ENCODE measurements around the gene IRF2. TPM values are rescaled to one million over a fixed set of nuclear protein-coding genes. Genes with fewer than 3 reads are reported as not detected.

IRF2 gene
- total and polyA plus RNA-seq, 2 of the 8 experiments (the other 6 are each of a cell fraction or from before 2014, with no cell fraction given) = 13.8 to 17.0 TPM

GRCh38 chr4:184463856-184464255 lies 10.5 kb downstream of the IRF2 start:
- Histone ChIP-seq H4K91ac (replicated peaks; ENCODE audit: insufficient read length, low read length) (no peak overlapping the region), H3K23me2 (ENCODE audit: low read depth, low read length) (no peaks in the 10 kb centered on the region), H3K9ac (replicated peaks in 1 of 4; ENCODE audit: extremely low read depth in 1 of 4, low read depth in 3 of 4, low read length in 3 of 4) (no peak overlapping the region), H2BK15ac (ENCODE audit: low read length) (no peak overlapping the region), H3K79me1 (ENCODE audit: low read depth, low read length) (peaks cover 3% of the 10 kb centered on the region), H2AK5ac (ENCODE audit: low read depth, low read length) (no peak overlapping the region), H2AFZ (ENCODE audit: low read length) (no peak overlapping the region), H3K36me3 (ENCODE audit: control insufficient read depth in 2 of 4, insufficient read depth in 4 of 4, low read length in 3 of 4) (no peaks in the 10 kb centered on the region), H4K8ac (ENCODE audit: extremely low read depth, insufficient read depth, low read length) (no peak overlapping the region), H3K14ac (ENCODE audit: insufficient read length) (no peak overlapping the region), H3K4ac (replicated peaks; ENCODE audit: insufficient read length, low read depth, low read length) (no peak overlapping the region), H2BK120ac (replicated peaks; ENCODE audit: low read depth, low read length) (no peak overlapping the region), H2BK5ac (ENCODE audit: low read depth, low read length) (no peak overlapping the region), H3K27me3 (replicated peaks in 1 of 4; ENCODE audit: control insufficient read depth in 3 of 4, extremely low read depth in 1 of 4, insufficient read depth in 3 of 4, low read length in 3 of 4) (no peaks in the 10 kb centered on the region), H3K4me1 (replicated peaks in 1 of 4; ENCODE audit: control insufficient read depth in 3 of 4, insufficient read depth in 4 of 4, low read length in 3 of 4) (peaks cover 0 to 15% (median 7%) of the 10 kb centered on the region in 4 experiments; a peak in 6 of 7 replicates), H4K5ac (ENCODE audit: insufficient read length, low read depth, low read length) (no peak overlapping the region), H3K56ac (replicated peaks; ENCODE audit: insufficient read length, low read depth, low read length) (no peak overlapping the region), H3K4me3 (ENCODE audit: extremely low read depth in 1 of 4, insufficient read depth in 2 of 4, low read depth in 3 of 4, low read length in 4 of 4) (no peak overlapping the region), H3K9me3 (ENCODE audit: insufficient read depth in 2 of 2, low read depth in 1 of 2, low read length in 1 of 2) (no peaks in the 10 kb centered on the region), H3K4me2 (ENCODE audit: insufficient read depth in 1 of 2, low read depth in 2 of 2, low read length in 2 of 2) (no peak overlapping the region), H2BK20ac (ENCODE audit: low read length) (no peak overlapping the region), H3K18ac (ENCODE audit: extremely low read depth, low read length) (no peak overlapping the region), H3K27ac (ENCODE audit: low read depth, low read length) (no peak overlapping the region), H3K79me2 (ENCODE audit: control insufficient read depth in 1 of 2, insufficient read depth in 2 of 2, low read length in 2 of 2) (peaks cover 0 to 81% of the 10 kb centered on the region in 2 experiments; a peak in 2 of 4 replicates), H3K23ac (ENCODE audit: insufficient read length) (no peak overlapping the region), H4K20me1 (replicated peaks in 1 of 2; ENCODE audit: control insufficient read depth in 1 of 2, insufficient read depth in 2 of 2, low read length in 2 of 2) (peaks cover 3 to 5% of the 10 kb centered on the region in 2 experiments), H2BK12ac (ENCODE audit: low read depth, low read length) (no peak overlapping the region)
- ChIA-PET POLR2A (ENCODE audit: partially characterized antibody) (no interaction called here), CTCF (ENCODE audit: partially characterized antibody) (no interaction called here)
- TF ChIP-seq SP4 (IDR thresholded peaks at IDR 0.05; ENCODE audit: low read length) (no peak), NANOG (IDR thresholded peaks at IDR 0.05; ENCODE audit: insufficient read depth, low read depth, low read length, poor library complexity, severe bottlenecking) (no peak), SIRT6 (IDR thresholded peaks at IDR 0.05; ENCODE audit: low read length) (no peak)
- FAIRE-seq (no peak), DNase-seq (ENCODE audit: low read depth in 1 of 2, low spot score in 2 of 2) (no peak)
- WGBS, 2 experiments (ENCODE audit: extremely low coverage in 1 of 2, insufficient coverage in 1 of 2, insufficient read length in 1 of 2, insufficient replicate concordance in 2 of 2, low coverage in 1 of 2, low lambda C conversion rate in 2 of 2, missing lambda C conversion rate in 1 of 2) = 92% methylated on average over 5 of the region's 5 CpGs; no CpG with 5 or more reads in 1 of the 2 experiments
